ENCODE results near the gene DGCR2. TPM values are rescaled to one million over a fixed set of nuclear protein-coding genes. Genes with fewer than 3 reads are reported as not detected.
"Not testable (repeated sequence)": the region's sequence is repeated elsewhere in the genome, so short reads cannot be mapped to it uniquely, and the experiment has no call there.

DGCR2 gene
- polyA plus RNA-seq, 3 donors, result 66.1 to 84.0 (median 72.6) TPM

DNA sequence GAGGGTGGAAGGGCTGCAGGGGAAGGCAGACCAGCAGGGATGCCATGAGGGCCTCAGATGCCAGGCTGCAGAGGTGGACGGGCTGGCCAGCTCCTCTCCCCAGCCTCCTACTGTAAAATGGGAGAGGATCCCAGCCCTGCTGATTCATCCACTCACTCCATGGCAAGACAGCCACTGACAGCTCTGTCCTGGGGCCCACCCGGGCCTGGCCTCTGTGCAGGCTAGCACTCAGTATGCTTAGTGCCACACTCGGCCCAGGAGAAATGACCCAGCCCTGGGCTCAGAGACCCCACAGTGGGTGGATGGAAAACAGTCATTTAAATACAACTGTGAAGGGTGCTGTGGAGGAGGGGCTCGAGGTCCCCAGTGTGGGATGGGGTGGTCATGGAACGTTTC, 94.2 kb downstream of the DGCR2 start:
- DNase-seq (ENCODE audit: extremely low read depth in 1 of 11, low read depth in 9 of 11, low spot score in 4 of 11), result not testable (repeated sequence)

DNA sequence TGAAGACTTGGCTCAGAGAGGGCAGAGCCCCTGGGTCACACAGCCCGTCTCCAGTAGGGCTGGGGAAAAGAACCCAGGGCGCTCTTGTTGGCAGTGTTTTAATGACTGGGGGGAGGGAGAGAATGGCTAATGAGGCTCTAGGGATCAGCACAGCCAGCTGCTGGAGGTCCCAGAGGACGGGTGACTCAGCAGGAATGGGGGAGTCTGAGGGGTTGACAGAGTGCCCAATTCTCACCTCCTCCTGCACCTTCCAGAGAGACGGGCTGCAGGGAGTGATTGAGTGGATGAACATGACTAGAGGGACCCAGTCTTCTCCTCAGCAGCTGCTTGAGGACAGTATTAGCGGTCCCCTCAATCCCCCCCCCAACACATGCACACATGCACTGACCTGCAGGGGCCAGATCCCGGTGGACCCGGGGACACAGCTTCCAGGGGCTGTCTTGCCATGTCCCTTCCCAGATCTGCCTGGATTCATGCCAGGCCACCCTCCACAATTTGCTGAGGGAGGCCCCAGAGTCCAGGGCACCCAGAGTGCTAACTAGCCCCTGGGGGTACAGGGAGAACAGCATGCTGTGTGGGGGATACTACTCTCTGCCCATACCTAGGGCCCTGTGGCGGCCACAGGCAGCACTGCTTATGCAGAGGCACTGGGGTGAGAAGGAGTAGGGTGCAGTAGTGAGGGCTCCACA, 94.7 kb downstream of the DGCR2 start:
- not testable (repeated sequence) for DNase-seq (ENCODE audit: extremely low read depth in 1 of 11, low read depth in 9 of 11, low spot score in 4 of 11)

DNA sequence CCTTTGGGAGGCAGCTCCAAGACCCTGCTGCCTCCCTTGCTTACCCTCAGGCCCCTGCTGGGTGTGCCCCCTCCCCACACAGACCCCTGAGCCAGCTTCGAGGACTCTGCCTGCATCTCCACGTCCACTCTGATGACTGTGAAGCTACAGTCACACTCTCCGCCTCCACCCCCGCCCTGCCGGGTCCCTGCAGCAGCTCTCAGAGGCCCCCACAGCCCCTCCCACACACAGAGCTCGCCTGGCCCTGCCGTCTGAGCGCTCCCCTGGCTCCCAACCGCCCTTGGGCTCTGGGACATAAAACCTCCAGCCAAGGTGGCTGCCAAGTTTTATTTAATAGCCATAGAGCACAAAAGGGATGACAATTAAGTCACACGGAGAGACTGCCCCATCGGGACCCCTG, 96.1 kb downstream of the DGCR2 start:
- not testable (repeated sequence) for DNase-seq (ENCODE audit: extremely low read depth in 1 of 11, low read depth in 9 of 11, low spot score in 4 of 11)

DNA sequence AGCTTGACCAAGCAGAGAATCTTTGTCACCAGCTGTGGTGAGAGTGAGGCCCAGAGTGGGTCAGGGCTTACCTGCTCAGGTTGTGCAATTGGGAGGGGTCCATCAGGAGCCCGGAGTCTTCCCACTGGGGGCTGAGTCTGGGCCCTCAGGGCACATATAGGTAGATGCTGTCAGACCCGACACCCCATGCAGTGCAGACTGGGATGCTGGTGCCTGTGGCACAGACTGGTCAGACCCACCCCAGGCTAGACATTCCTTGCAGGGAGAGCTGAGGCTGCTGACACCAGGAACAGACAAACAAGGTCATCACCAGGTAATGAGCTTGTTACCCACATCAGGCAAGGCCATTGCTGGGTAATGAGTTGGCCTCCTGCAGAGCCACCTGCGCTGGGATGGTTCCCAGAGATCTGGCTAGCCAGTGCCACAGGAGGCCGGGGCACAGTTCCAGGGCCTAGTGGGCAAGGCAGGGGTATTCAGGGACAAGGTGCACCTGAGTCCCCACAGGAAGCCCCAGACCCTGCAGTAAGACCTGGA, 97.2 kb downstream of the DGCR2 start:
- not testable (repeated sequence) for DNase-seq (ENCODE audit: extremely low read depth in 1 of 11, low read depth in 9 of 11, low spot score in 4 of 11)

DNA sequence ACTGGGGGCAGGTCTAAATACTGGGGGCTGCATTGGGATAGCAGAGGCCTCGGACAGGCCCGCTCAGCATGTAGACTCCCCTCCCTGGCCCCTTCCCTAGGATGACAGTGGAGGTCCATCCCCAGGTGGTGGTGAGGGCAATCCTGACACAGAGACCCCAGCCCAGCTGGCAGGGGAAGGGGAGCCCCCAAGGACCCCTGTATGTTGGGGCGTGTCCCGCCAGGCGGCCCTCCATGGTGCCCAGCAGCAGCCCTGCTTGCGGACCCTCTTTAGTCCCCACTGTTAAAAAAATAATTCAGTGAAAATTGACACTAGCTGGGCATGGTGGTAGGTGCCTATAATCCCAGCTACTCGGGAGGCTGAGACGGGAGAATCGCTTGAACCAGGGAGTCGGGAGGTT, 98.3 kb downstream of the DGCR2 start:
- DNase-seq (ENCODE audit: extremely low read depth in 1 of 11, low read depth in 9 of 11, low spot score in 4 of 11), result not testable (repeated sequence)

DNA sequence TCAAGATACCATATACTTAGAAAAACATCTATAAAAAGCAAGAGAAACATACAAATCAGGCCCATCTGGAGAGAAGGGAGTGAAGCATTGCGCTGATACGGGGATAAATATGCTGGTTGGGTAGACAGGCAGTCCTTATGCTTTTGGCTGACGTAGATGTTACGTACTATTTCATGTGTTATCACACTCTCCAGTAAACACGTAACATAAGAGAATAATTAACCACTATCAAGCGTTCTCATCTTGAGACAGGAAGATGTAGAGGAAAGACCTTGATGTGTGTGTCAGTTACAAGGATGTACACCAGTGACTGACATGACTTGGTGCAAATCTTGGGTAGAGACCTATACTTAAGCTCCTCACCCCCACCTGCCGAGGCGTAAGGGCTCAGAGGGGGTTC, 99.5 kb downstream of the DGCR2 start:
- DNase-seq (ENCODE audit: extremely low read depth in 1 of 11, low read depth in 9 of 11, low spot score in 4 of 11), result no peak

DNA sequence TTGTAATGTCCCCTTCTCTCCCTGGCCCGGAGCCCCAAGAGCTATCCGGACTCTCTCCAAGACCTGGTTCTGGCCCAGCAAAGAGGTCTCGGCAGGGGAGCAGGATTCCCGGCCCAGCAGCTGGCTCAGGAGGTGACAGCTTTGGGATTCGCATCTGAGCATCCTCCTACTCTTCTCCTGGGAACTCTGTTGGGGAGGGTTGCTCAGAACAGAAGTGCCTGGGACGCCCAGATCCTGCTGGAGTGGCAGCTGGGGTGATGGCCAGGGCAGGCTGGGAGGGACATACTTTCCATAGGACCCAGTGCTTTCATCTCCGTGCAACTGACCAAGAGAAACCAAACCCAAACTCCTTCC, 102.6 kb downstream of the DGCR2 start:
- no peak for DNase-seq (ENCODE audit: extremely low read depth in 1 of 11, low read depth in 9 of 11, low spot score in 4 of 11)

DNA sequence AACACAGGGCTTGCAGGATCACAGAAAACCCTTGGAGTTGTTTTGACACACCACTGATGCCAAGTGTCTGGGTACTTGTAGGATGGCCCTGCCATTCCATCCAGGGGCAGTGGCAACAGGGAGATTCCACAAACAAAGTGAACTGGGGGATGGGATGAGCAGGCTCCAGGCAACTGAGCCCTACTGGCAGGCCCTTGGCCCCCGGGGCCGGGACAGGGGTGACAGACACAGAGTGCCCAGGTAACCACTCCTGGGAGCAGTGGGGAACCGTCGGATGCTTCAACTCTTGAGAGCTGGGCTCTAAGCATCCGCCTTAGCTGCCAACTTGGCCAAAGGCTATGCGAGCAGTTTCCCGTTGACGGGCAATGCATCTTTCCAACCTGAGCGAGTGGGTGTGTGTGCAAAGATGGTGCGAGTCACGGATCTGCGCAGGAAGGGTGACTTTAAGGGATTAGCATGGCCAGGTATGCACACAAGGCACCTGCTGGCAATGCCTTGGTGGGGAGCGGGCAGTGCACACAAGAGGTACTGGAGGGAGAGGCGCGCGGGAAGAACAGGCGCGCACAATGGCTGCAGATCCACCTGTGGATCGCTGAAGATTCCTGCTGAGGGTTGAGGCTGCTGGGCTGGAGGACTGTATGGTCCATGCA, 103.1 kb downstream of the DGCR2 start:
- no peak for DNase-seq (ENCODE audit: extremely low read depth in 1 of 11, low read depth in 9 of 11, low spot score in 4 of 11)

DNA sequence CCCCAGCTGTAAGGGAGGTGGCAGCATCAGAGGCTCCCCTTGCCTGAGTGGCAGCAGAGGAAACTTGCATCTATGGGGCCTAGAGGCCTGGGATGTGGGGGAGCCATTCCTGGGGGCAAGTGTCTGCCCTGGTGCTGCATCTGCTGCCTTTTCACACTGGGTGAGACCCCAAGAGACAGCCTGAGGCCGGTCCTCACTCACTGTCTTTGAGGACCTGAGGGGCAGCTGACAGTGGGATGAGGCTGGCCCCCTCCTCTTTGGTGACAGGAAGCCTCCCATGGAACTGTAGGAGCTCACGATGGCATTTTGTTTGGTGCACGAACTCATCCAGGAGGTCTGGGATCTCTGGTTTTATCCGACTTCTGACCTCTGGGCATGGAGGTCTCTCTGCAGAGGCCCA, 104.0 kb downstream of the DGCR2 start:
- DNase-seq (ENCODE audit: extremely low read depth in 1 of 11, low read depth in 9 of 11, low spot score in 4 of 11), result no peak

DNA sequence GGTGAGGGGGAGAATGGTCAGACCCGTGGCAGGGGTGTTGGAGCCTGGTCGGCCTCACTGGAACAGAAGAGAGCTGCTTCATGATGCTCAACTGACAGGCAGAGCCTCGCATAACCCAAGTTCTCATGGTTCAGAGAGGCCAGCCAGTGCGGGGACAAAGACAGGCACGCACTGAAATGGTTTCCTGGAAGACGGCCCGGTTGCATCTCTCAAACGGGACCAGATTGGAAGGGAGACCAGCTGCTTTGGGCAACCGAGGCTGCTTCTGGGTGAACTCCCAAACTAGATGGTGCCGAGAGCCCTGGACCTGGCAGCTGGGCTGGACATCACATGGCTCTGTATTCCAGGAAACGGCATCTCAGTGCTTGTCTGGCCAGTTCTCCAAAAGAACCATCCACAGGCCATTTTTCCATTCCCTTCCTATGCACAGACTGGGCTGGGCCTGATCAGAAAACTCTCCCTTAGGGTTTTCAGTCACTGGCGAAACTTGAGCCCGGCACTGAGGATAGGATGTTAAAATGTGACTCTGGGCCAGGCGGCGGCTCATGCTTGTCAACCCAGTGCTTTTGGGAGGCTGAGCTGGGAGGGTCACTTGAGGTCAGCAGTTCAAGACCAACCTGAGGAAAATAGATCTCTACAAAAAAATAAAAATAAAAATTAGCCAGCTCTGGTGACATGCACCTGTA, 106.0 kb downstream of the DGCR2 start:
- no peak for DNase-seq (ENCODE audit: extremely low read depth in 1 of 11, low read depth in 9 of 11, low spot score in 4 of 11)

DNA sequence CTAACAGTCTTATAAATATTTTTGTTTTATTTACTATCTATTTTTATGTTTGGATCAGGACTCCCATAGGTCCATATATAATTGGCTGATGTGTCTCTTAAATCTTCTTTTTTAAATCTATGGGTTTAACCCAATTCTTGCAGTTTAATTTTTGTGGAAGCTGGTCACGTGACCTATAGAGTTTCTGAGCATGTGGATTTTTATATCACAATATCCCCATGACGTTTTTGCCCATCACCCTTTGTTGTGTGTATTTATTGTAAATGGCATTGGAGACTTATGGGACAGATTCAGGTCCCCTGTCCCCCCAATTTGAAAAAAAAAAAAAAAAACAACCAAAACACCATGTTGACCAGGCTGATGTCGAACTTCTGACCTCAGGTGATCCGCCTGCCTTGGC, 107.3 kb downstream of the DGCR2 start:
- no peak for DNase-seq (ENCODE audit: extremely low read depth in 1 of 11, low read depth in 9 of 11, low spot score in 4 of 11)

DNA sequence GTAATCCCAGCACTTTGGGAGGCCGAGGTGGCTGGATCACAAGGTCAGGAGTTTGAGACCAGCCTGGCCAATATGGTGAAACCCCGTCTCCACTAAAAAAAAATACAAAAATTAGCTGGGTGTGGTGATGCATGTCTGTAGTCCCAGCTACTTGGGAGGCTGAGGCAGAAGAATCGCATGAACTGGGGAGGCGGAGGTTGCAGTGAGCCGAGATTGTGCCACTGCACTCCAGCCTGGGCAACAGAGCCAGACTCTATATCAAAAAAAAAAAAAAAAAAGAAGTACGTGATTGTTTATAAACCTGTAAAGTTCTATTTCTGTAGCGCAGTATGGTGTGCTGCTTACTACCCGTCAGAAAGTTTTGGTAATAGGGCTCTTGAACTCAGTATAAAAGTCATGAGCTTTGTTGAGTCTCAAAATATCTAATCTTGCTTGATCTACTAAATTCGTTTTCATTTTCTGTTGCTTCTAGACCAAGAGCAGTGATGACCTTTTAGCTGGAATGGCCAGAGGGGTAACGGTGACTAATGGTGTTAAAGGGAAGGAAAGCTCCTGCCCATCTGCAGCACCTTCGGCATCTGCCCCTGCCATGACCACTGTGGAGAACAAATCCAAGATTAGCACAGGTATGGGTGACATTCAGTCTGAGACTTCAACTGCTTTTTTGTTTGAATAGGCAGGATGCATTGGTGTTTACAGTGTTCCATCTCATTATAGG, 108.2 kb downstream of the DGCR2 start:
- DNase-seq (ENCODE audit: extremely low read depth in 1 of 11, low read depth in 9 of 11, low spot score in 4 of 11), result not testable (repeated sequence)

DNA sequence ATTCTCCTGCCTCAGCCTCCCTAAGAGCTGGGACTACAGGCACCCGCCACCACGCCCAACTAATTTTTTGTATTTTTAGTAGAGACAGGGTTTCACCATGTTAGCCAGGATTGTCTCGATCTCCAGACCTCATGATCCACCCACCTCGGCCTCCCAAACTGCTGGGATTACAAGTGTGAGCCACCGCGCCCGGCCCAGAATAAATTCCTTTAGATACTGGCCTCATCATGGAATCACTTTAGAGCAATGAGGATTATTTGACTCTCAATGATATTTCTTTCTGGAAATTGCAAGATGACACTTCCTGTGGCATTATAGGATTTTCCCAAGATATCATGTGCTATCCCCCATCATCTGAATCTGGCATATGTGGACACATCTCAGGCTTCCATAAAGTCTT, 108.8 kb downstream of the DGCR2 start:
- DNase-seq (ENCODE audit: extremely low read depth in 1 of 11, low read depth in 9 of 11, low spot score in 4 of 11), result not testable (repeated sequence)

DNA sequence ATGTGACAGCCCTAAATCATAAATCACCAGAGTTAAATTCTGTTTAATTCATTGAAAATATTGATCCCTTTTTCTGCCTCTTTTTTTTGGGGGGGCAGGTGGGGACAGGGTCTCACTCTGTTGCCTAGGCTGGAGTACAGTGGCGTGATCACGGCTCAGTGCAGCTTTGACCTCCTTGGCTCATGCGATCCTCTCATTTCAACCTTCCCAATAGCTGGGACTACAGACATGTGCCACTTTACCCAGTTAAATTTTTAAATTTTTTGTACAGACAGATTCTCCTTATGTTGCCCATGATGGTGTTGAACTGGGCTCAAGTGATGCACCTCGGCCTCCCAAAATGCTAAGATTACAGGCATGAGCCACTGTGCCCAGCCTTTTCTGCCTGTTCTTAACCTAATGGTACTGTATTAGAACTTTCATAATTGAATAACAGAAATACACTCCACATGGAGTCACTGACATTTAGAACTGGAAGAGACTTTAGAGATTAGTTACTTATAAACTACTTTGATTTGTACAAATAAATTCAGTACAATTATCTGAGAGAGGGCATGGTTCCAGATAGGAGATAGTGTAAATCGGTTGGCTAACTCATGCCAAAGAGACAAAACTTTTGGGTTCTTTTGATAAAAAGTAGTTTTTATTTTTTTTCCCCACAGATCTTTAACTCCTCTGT, 109.8 kb downstream of the DGCR2 start:
- no peak for DNase-seq (ENCODE audit: extremely low read depth in 1 of 11, low read depth in 9 of 11, low spot score in 4 of 11)

DNA sequence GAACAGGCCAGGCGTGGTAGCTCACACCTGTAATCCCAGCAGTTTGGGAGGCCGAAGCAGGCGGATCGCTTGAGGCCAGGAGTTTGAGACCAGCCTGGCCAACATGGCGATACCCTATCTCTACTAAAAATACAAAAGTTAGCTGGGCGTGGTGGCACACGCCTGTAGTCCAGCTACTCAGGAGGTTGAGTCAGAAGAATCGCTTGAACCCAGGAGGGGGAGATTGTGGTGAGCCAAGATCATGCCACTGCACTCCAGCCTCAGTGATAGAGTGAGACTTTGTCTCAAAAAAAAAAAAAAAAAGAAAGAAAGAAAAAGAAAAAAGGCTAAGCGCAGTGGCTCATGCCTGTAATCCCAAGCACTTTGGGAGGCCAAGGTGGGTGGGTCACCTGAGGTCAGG, 110.6 kb downstream of the DGCR2 start:
- DNase-seq (ENCODE audit: extremely low read depth in 1 of 11, low read depth in 9 of 11, low spot score in 4 of 11), result not testable (repeated sequence)

DNA sequence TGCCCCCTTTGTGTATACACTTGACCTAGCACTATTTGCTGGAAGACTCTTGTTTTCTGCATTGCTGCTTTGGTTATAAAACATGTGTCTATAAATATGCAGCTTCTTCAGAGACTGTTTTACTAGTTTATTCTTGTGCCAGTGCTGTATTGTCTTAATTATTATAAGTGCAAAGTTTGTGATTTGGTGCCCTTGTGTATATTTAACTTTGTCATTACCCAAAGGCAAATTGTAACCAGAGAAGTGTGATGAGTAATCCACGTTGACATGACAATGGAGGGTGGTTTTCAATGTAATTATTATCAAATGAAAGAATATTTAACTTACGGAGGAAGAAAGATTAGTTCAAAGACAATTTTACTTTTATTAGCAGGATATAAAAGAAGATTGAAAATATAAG, 111.1 kb downstream of the DGCR2 start:
- no peak for DNase-seq (ENCODE audit: extremely low read depth in 1 of 11, low read depth in 9 of 11, low spot score in 4 of 11)

DNA sequence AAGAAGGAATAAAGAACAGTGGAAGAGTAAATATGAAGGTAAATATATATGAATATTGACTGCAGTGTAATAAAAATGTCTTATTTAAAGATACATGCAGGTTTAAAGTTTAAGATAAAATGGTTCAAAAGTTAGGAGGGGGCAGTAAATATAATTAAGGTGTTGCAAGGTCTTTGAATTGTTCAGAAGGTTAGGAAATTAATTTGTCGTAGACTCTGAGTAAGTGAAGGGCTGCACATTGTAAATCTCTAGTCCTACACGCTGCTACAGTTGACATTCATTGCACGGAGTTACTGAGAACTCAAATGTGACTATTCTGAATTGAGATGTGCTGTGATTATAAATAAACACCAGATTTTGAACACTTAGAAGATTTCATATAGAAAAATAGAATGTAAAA, 116.3 kb downstream of the DGCR2 start:
- DNase-seq (ENCODE audit: extremely low read depth in 1 of 11, low read depth in 9 of 11, low spot score in 4 of 11), result no peak

DNA sequence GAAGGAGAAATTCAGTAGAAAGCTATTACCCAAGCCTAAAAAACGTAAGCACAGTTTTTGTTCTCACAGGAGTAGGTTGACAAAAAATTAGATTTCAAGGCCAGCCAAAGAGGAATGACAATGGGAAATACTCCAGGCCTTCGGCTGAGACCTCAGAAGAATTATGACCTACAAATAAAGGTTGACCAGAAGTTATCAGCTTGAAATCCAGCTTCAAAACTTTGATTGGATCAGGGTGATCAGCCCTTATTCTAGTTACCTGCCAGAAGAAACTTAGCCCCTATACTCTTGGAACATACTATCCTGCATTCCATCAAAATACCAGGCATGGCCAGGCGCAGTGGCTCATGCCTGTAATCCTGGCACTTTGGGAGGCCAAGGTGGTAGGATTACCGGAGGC, 117.7 kb downstream of the DGCR2 start:
- DNase-seq (ENCODE audit: extremely low read depth in 1 of 11, low read depth in 9 of 11, low spot score in 4 of 11), result no peak

DNA sequence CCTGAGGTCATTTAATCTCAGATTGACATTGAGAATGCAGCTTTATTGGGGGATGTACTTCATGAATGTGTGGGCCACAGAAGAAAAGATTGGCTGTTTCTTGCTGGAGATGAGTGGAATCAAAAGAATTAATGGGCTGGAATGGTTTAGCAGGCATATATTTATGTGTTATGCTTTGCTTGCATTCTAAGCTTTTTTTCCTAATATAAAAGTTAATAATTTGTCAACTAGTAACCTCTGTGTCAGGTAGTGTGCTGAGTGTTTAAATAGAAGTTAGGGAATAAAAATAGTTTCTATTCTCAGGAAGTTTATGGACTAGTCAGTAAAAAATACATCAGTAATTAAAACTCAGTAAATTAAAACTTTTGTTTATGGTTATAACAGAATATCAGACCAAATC, 118.7 kb downstream of the DGCR2 start:
- DNase-seq (ENCODE audit: extremely low read depth in 1 of 11, low read depth in 9 of 11, low spot score in 4 of 11), result no peak

All from renal cortex interstitium (tissue), 11 donors.